Esophagus muscularis mucosa (tissue), 4 donors: ENCODE measurements around the gene ARID1B. TPM values are rescaled to one million over a fixed set of nuclear protein-coding genes. Genes with fewer than 3 reads are reported as not detected.

Experiments
- DNase-seq: peaks from one replicate; pipeline ENCODE4 v3.0.0-alpha.2; 2017; ENCODE audit errors: extremely low spot score
- H3K27ac ChIP-seq, 4 donors: fragments of 200-600 bp; sonication (generic); replicated peaks in 1 of 4; 1 replicate in 3 of 4; 2 replicates in 1 of 4; pipeline ENCODE4 v1.5.1; 2016 to 2019; ENCODE audit warnings: mild to moderate bottlenecking in 1 of 4
- H3K27me3 ChIP-seq, 4 donors: fragments of 200-600 bp; sonication (generic); one replicate each; pipeline versions ENCODE4 v1.5.1 to v1.6.0; 2016 to 2019
- H3K36me3 ChIP-seq, 4 donors: fragments of 200-600 bp; sonication (generic); one replicate each; pipeline ENCODE4 v1.5.1; 2016 to 2019
- H3K4me1 ChIP-seq, 4 donors: fragments of 200-600 bp; sonication (generic); one replicate each; pipeline ENCODE4 v1.5.1; 2016 to 2019
- H3K4me3 ChIP-seq, 4 donors: fragments of 200-600 bp; sonication (generic); 1 replicate in 2 of 4; 2 replicates in 2 of 4; pipeline ENCODE4 v1.5.1; 2016 to 2019; ENCODE audit warnings: mild to moderate bottlenecking in 4 of 4, moderate library complexity in 1 of 4
- H3K9me3 ChIP-seq, 4 donors: fragments of 200-600 bp; sonication (generic); 1 replicate in 3 of 4; 2 replicates in 1 of 4; pipeline ENCODE4 v1.5.1; 2016 to 2019
- EP300 ChIP-seq: sonication (generic); formaldehyde crosslinking; IDR thresholded peaks from one replicate; pipeline ENCODE4 v1.6.1; 2017; ENCODE audit warnings: antibody characterized with exemption
- POLR2A ChIP-seq: fragments of 450-650 bp; IDR thresholded peaks from one replicate; pipeline ENCODE4 v1.6.1; 2017; ENCODE audit warnings: antibody characterized with exemption, moderate library complexity, mild to moderate bottlenecking, low read depth
- POLR2AphosphoS5 ChIP-seq, 2 donors: sonication (generic); formaldehyde crosslinking; IDR thresholded peaks; one replicate each; pipeline ENCODE4 v1.6.1; 2017; ENCODE audit warnings: antibody characterized with exemption in 2 of 2
- WGBS: methylation state at CpG from one replicate; pipeline ENCODE4 v1.1.5; 2018; 5-methylcytosine and 5-hydroxymethylcytosine counted together
- intact Hi-C: fragments of 100-400 bp; cut with DNase I; formaldehyde crosslinking; loops from one replicate; pipeline ENCODE4 v1.15.1; 2023
- total RNA-seq, 4 donors: library from RNA; depleted of rRNA; stranded (reverse); fragments of >200 nt; gene quantifications; one replicate each; pipeline versions ENCODE4 v1.1.0 to v1.2.1, GENCODE V29; 2016
- TF ChIP-seq, protein P1 (sequence below), 3 experiments: fragments of 200-600 bp in 2 of 3; fragments of 450-650 bp in 1 of 3; sonication (generic) in 2 of 3; IDR thresholded peaks; one replicate each; pipeline ENCODE4 v1.5.1; 2017 to 2019; ENCODE audit warnings: antibody characterized with exemption in 3 of 3, mild to moderate bottlenecking in 2 of 3, moderate library complexity in 1 of 3

Gene ARID1B
- total RNA-seq, 4 donors from 2014 or later, result 55.0 to 87.2 (median 72.7) TPM

DNA sequence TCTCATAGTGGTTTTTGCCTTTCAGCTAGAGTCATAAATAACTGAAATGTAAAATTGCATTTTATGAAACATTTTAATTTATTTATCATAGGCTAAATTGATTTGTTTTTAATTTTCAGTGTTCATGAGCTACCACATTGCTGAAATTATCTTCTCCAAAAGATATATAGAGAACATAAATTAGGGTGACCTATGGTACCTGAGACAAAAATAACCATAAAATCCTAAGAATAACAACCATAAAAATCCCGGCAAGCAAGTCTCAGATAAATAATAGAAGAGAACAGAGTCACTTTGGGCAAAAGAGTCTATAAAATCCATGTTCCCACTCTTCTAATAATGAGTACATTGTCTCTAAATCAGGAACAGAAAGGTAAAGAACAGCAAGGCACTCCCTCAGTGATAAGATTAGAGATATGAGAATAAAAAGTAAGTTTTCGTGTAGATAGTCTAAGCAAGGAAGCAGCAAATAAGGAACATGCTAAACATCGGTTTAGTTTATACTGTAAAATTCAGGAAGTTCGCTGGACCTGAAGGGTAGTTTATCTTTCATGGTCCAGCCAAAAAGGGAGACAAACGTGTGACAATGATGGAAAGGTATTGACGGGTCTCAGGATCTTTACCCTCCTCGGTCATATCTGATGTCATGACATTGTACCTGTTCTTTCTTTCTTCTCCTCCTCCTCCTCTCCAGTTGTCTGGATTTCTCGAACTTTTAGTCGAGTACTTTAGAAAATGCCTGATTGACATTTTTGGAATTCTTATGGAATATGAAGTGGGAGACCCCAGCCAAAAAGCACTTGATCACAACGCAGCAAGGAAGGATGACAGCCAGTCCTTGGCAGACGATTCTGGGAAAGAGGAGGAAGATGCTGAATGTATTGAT lies 428.5 kb downstream of the ARID1B start:
- Histone ChIP-seq H3K4me1 (peaks cover 0 to 6% (median 3%) of the 10 kb centered on the region in 4 donors), H3K27ac (no peak overlapping the region), H3K36me3 (peaks cover 30 to 69% (median 63%) of the 10 kb centered on the region in 4 donors), H3K4me3 (no peak overlapping the region), H3K9me3 (no peaks in the 10 kb centered on the region), H3K27me3 (no peaks in the 10 kb centered on the region)
- WGBS, result 90% methylated on average over 11 of the region's 11 CpGs
- intact Hi-C loops, result no loop called here
- TF ChIP-seq POLR2A (no peak), EP300 (no peak), POLR2AphosphoS5 (IDR thresholded peaks at IDR 0.05) (no peak)
- TF ChIP-seq, protein P1, sequence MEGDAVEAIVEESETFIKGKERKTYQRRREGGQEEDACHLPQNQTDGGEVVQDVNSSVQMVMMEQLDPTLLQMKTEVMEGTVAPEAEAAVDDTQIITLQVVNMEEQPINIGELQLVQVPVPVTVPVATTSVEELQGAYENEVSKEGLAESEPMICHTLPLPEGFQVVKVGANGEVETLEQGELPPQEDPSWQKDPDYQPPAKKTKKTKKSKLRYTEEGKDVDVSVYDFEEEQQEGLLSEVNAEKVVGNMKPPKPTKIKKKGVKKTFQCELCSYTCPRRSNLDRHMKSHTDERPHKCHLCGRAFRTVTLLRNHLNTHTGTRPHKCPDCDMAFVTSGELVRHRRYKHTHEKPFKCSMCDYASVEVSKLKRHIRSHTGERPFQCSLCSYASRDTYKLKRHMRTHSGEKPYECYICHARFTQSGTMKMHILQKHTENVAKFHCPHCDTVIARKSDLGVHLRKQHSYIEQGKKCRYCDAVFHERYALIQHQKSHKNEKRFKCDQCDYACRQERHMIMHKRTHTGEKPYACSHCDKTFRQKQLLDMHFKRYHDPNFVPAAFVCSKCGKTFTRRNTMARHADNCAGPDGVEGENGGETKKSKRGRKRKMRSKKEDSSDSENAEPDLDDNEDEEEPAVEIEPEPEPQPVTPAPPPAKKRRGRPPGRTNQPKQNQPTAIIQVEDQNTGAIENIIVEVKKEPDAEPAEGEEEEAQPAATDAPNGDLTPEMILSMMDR (IDR thresholded peaks at IDR 0.05), result no peak
- DNase-seq, result no peak

DNA sequence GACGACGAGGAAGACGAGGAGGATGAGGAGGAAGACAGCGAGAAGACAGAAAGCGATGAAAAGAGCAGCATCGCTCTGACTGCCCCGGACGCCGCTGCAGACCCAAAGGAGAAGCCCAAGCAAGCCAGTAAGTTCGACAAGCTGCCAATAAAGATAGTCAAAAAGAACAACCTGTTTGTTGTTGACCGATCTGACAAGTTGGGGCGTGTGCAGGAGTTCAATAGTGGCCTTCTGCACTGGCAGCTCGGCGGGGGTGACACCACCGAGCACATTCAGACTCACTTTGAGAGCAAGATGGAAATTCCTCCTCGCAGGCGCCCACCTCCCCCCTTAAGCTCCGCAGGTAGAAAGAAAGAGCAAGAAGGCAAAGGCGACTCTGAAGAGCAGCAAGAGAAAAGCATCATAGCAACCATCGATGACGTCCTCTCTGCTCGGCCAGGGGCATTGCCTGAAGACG lies 429.2 kb downstream of the ARID1B start:
- Histone ChIP-seq H3K9me3 (no peaks in the 10 kb centered on the region), H3K36me3 (peaks cover 23 to 62% (median 56%) of the 10 kb centered on the region in 4 donors), H3K27ac (no peak overlapping the region), H3K4me3 (no peak overlapping the region), H3K4me1 (peaks cover 0 to 6% (median 3%) of the 10 kb centered on the region in 4 donors), H3K27me3 (no peaks in the 10 kb centered on the region)
- intact Hi-C loops, result no loop called here
- 94% methylated on average over 23 of the region's 23 CpGs for WGBS
- no peak for DNase-seq
- TF ChIP-seq, protein P1 (IDR thresholded peaks at IDR 0.05), result no peak
- no peak for TF ChIP-seq EP300
- TF ChIP-seq POLR2A, result no peak
- TF ChIP-seq POLR2AphosphoS5 (IDR thresholded peaks at IDR 0.05), result no peak

DNA sequence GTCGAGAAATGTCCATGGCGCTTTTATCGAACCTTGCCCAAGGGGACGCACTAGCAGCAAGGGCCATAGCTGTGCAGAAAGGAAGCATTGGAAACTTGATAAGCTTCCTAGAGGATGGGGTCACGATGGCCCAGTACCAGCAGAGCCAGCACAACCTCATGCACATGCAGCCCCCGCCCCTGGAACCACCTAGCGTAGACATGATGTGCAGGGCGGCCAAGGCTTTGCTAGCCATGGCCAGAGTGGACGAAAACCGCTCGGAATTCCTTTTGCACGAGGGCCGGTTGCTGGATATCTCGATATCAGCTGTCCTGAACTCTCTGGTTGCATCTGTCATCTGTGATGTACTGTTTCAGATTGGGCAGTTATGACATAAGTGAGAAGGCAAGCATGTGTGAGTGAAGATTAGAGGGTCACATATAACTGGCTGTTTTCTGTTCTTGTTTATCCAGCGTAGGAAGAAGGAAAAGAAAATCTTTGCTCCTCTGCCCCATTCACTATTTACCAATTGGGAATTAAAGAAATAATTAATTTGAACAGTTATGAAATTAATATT lies 430.4 kb downstream of the ARID1B start:
- H3K36me3 ChIP-seq, result peaks cover 18 to 56% (median 46%) of the 10 kb centered on the region in 4 donors
- intact Hi-C loops, result no loop called here
- no peaks in the 10 kb centered on the region for H3K27me3 ChIP-seq
- H3K4me1 ChIP-seq, result peaks cover 0 to 6% (median 3%) of the 10 kb centered on the region in 4 donors
- 97% methylated on average over 14 of the region's 15 CpGs for WGBS
- H3K4me3 ChIP-seq, result no peak overlapping the region
- no peak overlapping the region for H3K27ac ChIP-seq
- no peaks in the 10 kb centered on the region for H3K9me3 ChIP-seq
- TF ChIP-seq POLR2A (no peak), POLR2AphosphoS5 (IDR thresholded peaks at IDR 0.05) (no peak), EP300 (no peak)
- TF ChIP-seq, protein P1 (IDR thresholded peaks at IDR 0.05), result no peak
- DNase-seq, result no peak

DNA sequence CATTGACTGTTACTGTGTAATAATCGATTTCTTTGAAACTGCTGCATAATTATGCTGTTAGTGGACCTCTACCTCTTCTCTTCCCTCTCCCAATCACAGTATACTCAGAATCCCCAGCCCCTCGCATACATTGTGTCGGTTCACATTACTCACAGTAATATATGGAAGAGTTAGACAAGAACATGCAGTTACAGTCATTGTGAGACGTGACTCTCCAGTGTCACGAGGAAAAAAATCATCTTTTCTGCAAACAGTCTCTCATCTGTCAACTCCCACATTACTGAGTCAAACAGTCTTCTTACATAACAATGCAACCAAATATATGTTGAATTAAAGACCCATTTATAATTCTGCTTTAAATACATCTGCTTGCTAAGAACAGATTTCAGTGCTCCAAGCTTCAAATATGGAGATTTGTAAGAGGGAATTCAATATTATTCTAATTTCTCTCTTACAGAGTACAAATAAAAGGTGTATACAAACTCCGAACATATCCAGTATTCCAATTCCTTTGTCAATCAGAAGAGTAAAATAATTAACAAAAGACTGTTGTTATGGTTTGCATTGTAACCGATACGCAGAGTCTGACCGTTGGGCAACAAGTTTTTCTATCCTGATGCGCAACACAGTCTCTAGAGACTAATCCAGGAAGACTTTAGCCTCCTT lies 432.8 kb downstream of the ARID1B start:
- TF ChIP-seq POLR2AphosphoS5 (IDR thresholded peaks at IDR 0.05), result no peak
- TF ChIP-seq POLR2A, result no peak
- TF ChIP-seq, protein P1 (IDR thresholded peaks at IDR 0.05), result no peak
- no peak for TF ChIP-seq EP300
- WGBS, result 83% methylated on average over 10 of the region's 10 CpGs
- Histone ChIP-seq H3K27ac (no peak overlapping the region), H3K4me3 (no peak overlapping the region), H3K4me1 (no peaks in the 10 kb centered on the region), H3K9me3 (no peaks in the 10 kb centered on the region), H3K36me3 (peaks cover 15 to 33% (median 26%) of the 10 kb centered on the region in 4 donors), H3K27me3 (no peaks in the 10 kb centered on the region)
- intact Hi-C loops, result no loop called here
- DNase-seq, result no peak
